Stimulated activated CD8-positive, alpha-beta memory T cell treated with anti-CD3 and anti-CD28 coated beads, Interleukin-15, amount 100 ng/mL, for 4 hours (primary cell): ENCODE data around the gene NRK.
"Not testable (repeated sequence)": the region's sequence is repeated elsewhere in the genome, so short reads cannot be mapped to it uniquely, and the experiment has no call there.

Source experiments
- DNase-seq, 2 donors: peaks; one replicate each; pipeline ENCODE4 v3.0.0-alpha.2; 2020; ENCODE audit warnings: low read depth in 2 of 2

NRK gene

GRCh38 chrX:105882581-105883275 is 60.4 kb downstream of the NRK start:
- DNase-seq = no peak

GRCh38 chrX:105894721-105895120 is 72.4 kb downstream of the NRK start:
- DNase-seq = no peak

- no peak for DNase-seq
Measured at GRCh38 chrX:105909576-105909975, 87.2 kb downstream of the NRK start.

- no peak for DNase-seq
Measured at GRCh38 chrX:105910563-105911105, 88.3 kb downstream of the NRK start.

GRCh38 chrX:105945266-105945665 is 122.9 kb downstream of the NRK start:
- DNase-seq = no peak

- DNase-seq = no peak
Measured at GRCh38 chrX:105969487-105969886, 147.1 kb downstream of the NRK start.

GRCh38 chrX:105972690-105973386 is 150.5 kb downstream of the NRK start:
- no peak for DNase-seq

- no peak for DNase-seq
Measured at GRCh38 chrX:105973387-105973739, 151.0 kb downstream of the NRK start.

- no peak for DNase-seq
Measured at GRCh38 chrX:105975382-105975781, 153.0 kb downstream of the NRK start.

- DNase-seq = no peak
Measured at GRCh38 chrX:105981772-105982485, 159.6 kb downstream of the NRK start.

- DNase-seq = not testable (repeated sequence)
Measured at GRCh38 chrX:105988487-105988886, 166.1 kb downstream of the NRK start.

- no peak for DNase-seq
Measured at GRCh38 chrX:105999294-105999693, 177.0 kb downstream of the NRK start.

GRCh38 chrX:106000203-106000602 is 177.9 kb downstream of the NRK start:
- DNase-seq = no peak

- not testable (repeated sequence) for DNase-seq
Measured at GRCh38 chrX:106000609-106001008, 178.3 kb downstream of the NRK start.

- no peak for DNase-seq
Measured at GRCh38 chrX:106005684-106006083, 183.3 kb downstream of the NRK start.

GRCh38 chrX:106007815-106008214 is 185.5 kb downstream of the NRK start:
- DNase-seq = no peak
